GM21619 (cell line): Measurements from ENCODE around the gene MATN1.

Experiments
- ATAC-seq: cut with Tn5 transposase; IDR thresholded peaks from one replicate; pipeline ENCODE4 v1.9.1; 2021; ENCODE audit not compliant: unreplicated experiment

MATN1 gene

GRCh38 chr1:30665216-30666010 lies 58.0 kb downstream of the MATN1 start:
- ATAC-seq, result no peak

DNA sequence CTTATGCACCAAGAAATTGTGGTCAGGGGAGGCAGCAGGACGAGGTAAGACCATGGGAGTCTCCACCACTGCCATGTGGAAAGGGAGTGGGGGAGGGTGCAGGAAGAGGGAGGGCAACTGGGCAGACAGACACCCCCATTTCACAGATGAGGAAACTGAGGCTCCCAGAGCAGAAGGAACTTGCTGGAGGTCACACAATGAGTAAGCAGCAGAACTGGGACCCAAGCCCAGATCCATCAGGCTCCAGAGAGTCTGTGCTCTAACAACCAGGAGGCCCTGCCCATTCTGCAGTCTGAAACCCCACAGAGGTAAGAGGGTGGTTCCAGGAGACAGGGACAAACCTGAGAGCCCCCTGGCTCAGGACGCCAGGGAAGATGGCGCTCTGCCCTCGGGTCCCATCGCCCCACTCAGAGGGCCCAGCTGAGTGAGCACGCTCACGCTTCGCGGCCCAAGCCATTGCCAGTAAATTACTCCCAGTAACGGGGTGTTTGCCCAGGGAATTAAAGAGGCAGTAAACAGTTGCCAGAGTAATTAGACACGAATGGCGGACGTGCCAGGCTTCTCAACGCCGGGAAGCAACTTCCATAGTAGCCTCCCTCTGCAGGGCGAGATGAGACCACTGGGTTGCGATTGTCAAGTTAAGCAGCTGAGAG lies 59.2 kb downstream of the MATN1 start:
- ATAC-seq, result no peak

DNA sequence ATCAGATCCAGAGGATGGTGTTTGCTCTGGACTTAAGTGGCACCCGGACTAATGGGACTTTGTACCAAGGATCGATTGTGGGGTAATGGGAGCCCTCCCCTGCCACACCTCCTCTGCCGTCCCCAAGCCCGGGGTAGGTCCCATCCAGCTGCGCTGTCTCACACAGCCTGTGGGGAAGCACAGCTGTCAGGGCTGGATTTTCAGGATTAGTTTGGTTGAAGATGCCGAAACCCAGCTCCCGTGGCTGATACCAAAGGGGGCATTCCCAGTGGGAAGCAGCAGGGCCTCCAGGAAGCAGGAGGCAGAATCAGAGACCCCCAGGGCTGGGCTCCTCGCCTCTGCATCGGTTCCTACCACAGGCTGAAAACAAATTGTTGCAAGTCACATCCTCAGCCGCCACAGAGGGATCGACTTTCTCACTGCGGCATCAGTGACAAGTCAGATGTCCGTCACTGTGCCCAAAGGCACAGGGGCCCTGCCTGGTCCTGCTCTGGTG lies 59.7 kb downstream of the MATN1 start:
- no peak for ATAC-seq

- no peak for ATAC-seq
Measured at GRCh38 chr1:30662291-30662840, 61.0 kb downstream of the MATN1 start.

GRCh38 chr1:30661311-30661710 lies 62.1 kb downstream of the MATN1 start:
- ATAC-seq, result no peak
